ENCODE data around the gene IL17RB.

The IL17RB gene

GRCh38 chr3:53846134-53846850 lies at the start of gene IL17RB, which contains the start of gene CHDH:
IL17RB (plus strand) TSS chr3:53846568; CDS start chr3:53846589, 21 bp downstream.
CHDH (minus strand) TSS chr3:53846419; CDS start chr3:53824008, 22,411 bp downstream.
- DNase-seq: no peak

GRCh38 chr3:53798144-53798543 lies 48.2 kb upstream of the IL17RB start:
- DNase-seq: no peak

- no peak for DNase-seq
Measured at GRCh38 chr3:53799338-53799865, 47.0 kb upstream of the IL17RB start.

- DNase-seq: no peak
Measured at GRCh38 chr3:53800041-53800906, 46.1 kb upstream of the IL17RB start.

- no peak for DNase-seq
Measured at GRCh38 chr3:53801319-53801718, 45.0 kb upstream of the IL17RB start.

GRCh38 chr3:53802256-53802880 lies 44.0 kb upstream of the IL17RB start:
- no peak for DNase-seq

- no peak for DNase-seq
Measured at GRCh38 chr3:53803124-53803815, 43.1 kb upstream of the IL17RB start.

GRCh38 chr3:53803816-53804695 lies 42.3 kb upstream of the IL17RB start:
- DNase-seq: no peak

GRCh38 chr3:53804697-53805462 lies 41.5 kb upstream of the IL17RB start:
- no peak for DNase-seq

- DNase-seq: no peak
Measured at GRCh38 chr3:53805463-53806159, 40.8 kb upstream of the IL17RB start.

GRCh38 chr3:53806182-53807116 lies 39.9 kb upstream of the IL17RB start:
- DNase-seq: no peak

GRCh38 chr3:53807117-53807810 lies 39.1 kb upstream of the IL17RB start:
- DNase-seq: no peak

GRCh38 chr3:53808496-53808895 lies 37.9 kb upstream of the IL17RB start:
- no peak for DNase-seq

GRCh38 chr3:53809267-53809666 lies 37.1 kb upstream of the IL17RB start:
- no peak for DNase-seq

GRCh38 chr3:53809764-53810400 lies 36.5 kb upstream of the IL17RB start:
- DNase-seq: no peak

- no peak for DNase-seq
Measured at GRCh38 chr3:53811143-53811927, 35.0 kb upstream of the IL17RB start.

- no peak for DNase-seq
Measured at GRCh38 chr3:53812434-53812833, 33.9 kb upstream of the IL17RB start.
